Coronary artery (tissue), 2 donors: ENCODE measurements around the gene GMEB2.

ENCODE experiments used
- DNase-seq: peaks from one replicate; pipeline ENCODE4 v3.0.0-alpha.2; 2017; ENCODE audit warnings: low spot score
- H3K27ac ChIP-seq, 2 donors: fragments of 200-600 bp; sonication (generic); one replicate each; pipeline ENCODE4 v1.5.1; 2016 to 2019
- H3K4me3 ChIP-seq: fragments of 200-600 bp; sonication (generic); 2 replicates; pipeline ENCODE4 v1.5.1; 2016; ENCODE audit warnings: mild to moderate bottlenecking, moderate library complexity
- CTCF ChIP-seq: fragments of 200-600 bp; sonication (generic); IDR thresholded peaks from one replicate; pipeline ENCODE4 v1.5.1; 2019; ENCODE audit warnings: antibody characterized with exemption

GMEB2 gene

GRCh38 chr20:63546956-63547724, 79.8 kb downstream of the GMEB2 start:
- H3K4me3 ChIP-seq = no peak overlapping the region
- H3K27ac ChIP-seq = no peak overlapping the region
- TF ChIP-seq CTCF = no peak
- no peak for DNase-seq

GRCh38 chr20:63546256-63546955, 80.5 kb downstream of the GMEB2 start:
- TF ChIP-seq CTCF = no peak
- Histone ChIP-seq H3K4me3 (no peak overlapping the region), H3K27ac (no peak overlapping the region)
- DNase-seq = no peak

- no peak for DNase-seq
- H3K4me3 ChIP-seq = no peak overlapping the region
- H3K27ac ChIP-seq = no peak overlapping the region
- no peak for TF ChIP-seq CTCF
Measured at GRCh38 chr20:63545814-63546213, 81.1 kb downstream of the GMEB2 start.

- Histone ChIP-seq H3K27ac (no peak overlapping the region), H3K4me3 (no peak overlapping the region)
- DNase-seq = no peak
- TF ChIP-seq CTCF = no peak
Measured at GRCh38 chr20:63544958-63545516, 81.9 kb downstream of the GMEB2 start.

- TF ChIP-seq CTCF = no peak
- no peak for DNase-seq
- H3K4me3 ChIP-seq = no peak overlapping the region
- no peak overlapping the region for H3K27ac ChIP-seq
Measured at GRCh38 chr20:63544241-63544957, 82.5 kb downstream of the GMEB2 start.

GRCh38 chr20:63543733-63544132, 83.2 kb downstream of the GMEB2 start:
- DNase-seq = no peak
- Histone ChIP-seq H3K4me3 (no peak overlapping the region), H3K27ac (no peak overlapping the region)
- TF ChIP-seq CTCF = no peak
